ENCODE data around the gene PTPRG. TPM values are rescaled to one million over a fixed set of nuclear protein-coding genes. Genes with fewer than 3 reads are reported as not detected.

Gene PTPRG
- total and polyA plus RNA-seq, 2 of the 13 experiments (the other 11 are each of a cell fraction or from before 2014, with no cell fraction given) = 8.0 to 25.3 TPM

- POLR2A ChIA-PET = no interaction called here
- no peaks in the 10 kb centered on the region for H4K20me1 ChIP-seq (ENCODE audit: insufficient read depth, low read length)
- H3K4me3 ChIP-seq (replicated peaks in 1 of 3; ENCODE audit: insufficient read depth in 1 of 3, low read depth in 2 of 3, low read length in 3 of 3) = no peak overlapping the region
- intact Hi-C loops (cut with micrococcal nuclease; ENCODE audit: unreplicated experiment) = no loop called here
- WGBS (ENCODE audit: low lambda C conversion rate) = 97% methylated on average over 2 of the region's 2 CpGs
- CTCF ChIA-PET (ENCODE audit: low intra/inter-chr PET ratio, low total read pairs) = no interaction called here
- no peak overlapping the region for H2AFZ ChIP-seq (ENCODE audit: low read length)
- ATAC-seq (no peak), FAIRE-seq (no peak), DNase-seq (ENCODE audit: low spot score) (no peak)
- H3K4me2 ChIP-seq (ENCODE audit: low read depth, low read length) = no peak overlapping the region
- no peak overlapping the region for H3K9ac ChIP-seq (ENCODE audit: insufficient read depth, low read depth, low read length)
- H3K9me3 ChIP-seq (ENCODE audit: low read length) = no peaks in the 10 kb centered on the region
- no TSS peak for BruUV-seq (replicated peaks)
- in situ Hi-C loops (cut with HindIII; ENCODE audit: extremely low pct_ligation_motif_present, low pct_unique_long_range_greater_than_20kb) = no loop called here
- H3K79me2 ChIP-seq (ENCODE audit: insufficient read depth, low read length) = no peaks in the 10 kb centered on the region
- no peaks in the 10 kb centered on the region for H3K27me3 ChIP-seq (ENCODE audit: control insufficient read depth in 1 of 2, insufficient read depth in 2 of 2, low read length in 2 of 2)
- H3K36me3 ChIP-seq (replicated peaks in 1 of 2; ENCODE audit: control insufficient read depth in 1 of 2, insufficient read depth in 2 of 2, low read length in 2 of 2) = no peaks in the 10 kb centered on the region
- H3K27ac ChIP-seq (ENCODE audit: extremely low read length, insufficient read depth, low read length) = no peak overlapping the region
- no peaks in the 10 kb centered on the region for H3K4me1 ChIP-seq (ENCODE audit: insufficient read depth, low read length)
- TF ChIP-seq HNF1B (CRISPR knock-in tag; IDR thresholded peaks at IDR 0.05) = no peak
- TF ChIP-seq, protein P1, sequence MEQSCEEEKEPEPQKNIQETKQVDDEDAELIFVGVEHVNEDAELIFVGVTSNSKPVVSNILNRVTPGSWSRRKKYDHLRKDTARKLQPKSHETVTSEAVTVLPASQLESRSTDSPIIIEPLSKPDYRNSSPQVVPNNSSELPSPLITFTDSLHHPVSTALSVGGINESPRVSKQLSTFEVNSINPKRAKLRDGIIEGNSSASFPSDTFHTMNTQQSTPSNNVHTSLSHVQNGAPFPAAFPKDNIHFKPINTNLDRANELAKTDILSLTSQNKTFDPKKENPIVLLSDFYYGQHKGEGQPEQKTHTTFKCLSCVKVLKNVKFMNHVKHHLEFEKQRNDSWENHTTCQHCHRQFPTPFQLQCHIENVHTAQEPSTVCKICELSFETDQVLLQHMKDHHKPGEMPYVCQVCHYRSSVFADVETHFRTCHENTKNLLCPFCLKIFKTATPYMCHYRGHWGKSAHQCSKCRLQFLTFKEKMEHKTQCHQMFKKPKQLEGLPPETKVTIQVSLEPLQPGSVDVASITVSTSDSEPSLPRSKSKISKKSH (CRISPR knock-in tag; IDR thresholded peaks at IDR 0.05; ENCODE audit: borderline replicate concordance) = no peak
- TF ChIP-seq HOXA7 (CRISPR knock-in tag; IDR thresholded peaks at IDR 0.05) = no peak
- no peak for TF ChIP-seq ELF4 (CRISPR knock-in tag; IDR thresholded peaks at IDR 0.05; ENCODE audit: borderline replicate concordance)
- TF ChIP-seq TRIM24 (CRISPR knock-in tag; IDR thresholded peaks at IDR 0.05) = no peak
- TF ChIP-seq FOXP1 (IDR thresholded peaks at IDR 0.05) = no peak
- TF ChIP-seq FOXP1 (CRISPR knock-in tag; IDR thresholded peaks at IDR 0.05) = no peak
- TF ChIP-seq PHF8 (CRISPR knock-in tag; IDR thresholded peaks at IDR 0.05) = no peak
- no peak for TF ChIP-seq YY1 (IDR thresholded peaks at IDR 0.05; ENCODE audit: insufficient read depth, insufficient replicate concordance, low read depth, low read length)
- TF ChIP-seq AGO2 (optimal IDR thresholded peaks at IDR 0.05; ENCODE audit: low read depth, low read length) = no peak
- TF ChIP-seq ZNF7 (CRISPR knock-in tag; IDR thresholded peaks at IDR 0.05) = no peak
- no peak for TF ChIP-seq ZNF574 (CRISPR knock-in tag; IDR thresholded peaks at IDR 0.05)
- no peak for TF ChIP-seq TCF7 (IDR thresholded peaks at IDR 0.05; ENCODE audit: low read depth)
- no peak for TF ChIP-seq ZC3H4 (CRISPR knock-in tag; IDR thresholded peaks at IDR 0.05; ENCODE audit: borderline replicate concordance)
- TF ChIP-seq, protein P2, sequence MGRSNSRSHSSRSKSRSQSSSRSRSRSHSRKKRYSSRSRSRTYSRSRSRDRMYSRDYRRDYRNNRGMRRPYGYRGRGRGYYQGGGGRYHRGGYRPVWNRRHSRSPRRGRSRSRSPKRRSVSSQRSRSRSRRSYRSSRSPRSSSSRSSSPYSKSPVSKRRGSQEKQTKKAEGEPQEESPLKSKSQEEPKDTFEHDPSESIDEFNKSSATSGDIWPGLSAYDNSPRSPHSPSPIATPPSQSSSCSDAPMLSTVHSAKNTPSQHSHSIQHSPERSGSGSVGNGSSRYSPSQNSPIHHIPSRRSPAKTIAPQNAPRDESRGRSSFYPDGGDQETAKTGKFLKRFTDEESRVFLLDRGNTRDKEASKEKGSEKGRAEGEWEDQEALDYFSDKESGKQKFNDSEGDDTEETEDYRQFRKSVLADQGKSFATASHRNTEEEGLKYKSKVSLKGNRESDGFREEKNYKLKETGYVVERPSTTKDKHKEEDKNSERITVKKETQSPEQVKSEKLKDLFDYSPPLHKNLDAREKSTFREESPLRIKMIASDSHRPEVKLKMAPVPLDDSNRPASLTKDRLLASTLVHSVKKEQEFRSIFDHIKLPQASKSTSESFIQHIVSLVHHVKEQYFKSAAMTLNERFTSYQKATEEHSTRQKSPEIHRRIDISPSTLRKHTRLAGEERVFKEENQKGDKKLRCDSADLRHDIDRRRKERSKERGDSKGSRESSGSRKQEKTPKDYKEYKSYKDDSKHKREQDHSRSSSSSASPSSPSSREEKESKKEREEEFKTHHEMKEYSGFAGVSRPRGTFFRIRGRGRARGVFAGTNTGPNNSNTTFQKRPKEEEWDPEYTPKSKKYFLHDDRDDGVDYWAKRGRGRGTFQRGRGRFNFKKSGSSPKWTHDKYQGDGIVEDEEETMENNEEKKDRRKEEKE (IDR thresholded peaks at IDR 0.05) = no peak
- no peak for TF ChIP-seq BHLHE40 (IDR thresholded peaks at IDR 0.05; ENCODE audit: low read length)
Measured at GRCh38 chr3:61955483-61955882, 394.1 kb downstream of the PTPRG start.

Data from HepG2 (cell line).